Endothelial cell of umbilical vein (primary cell): ENCODE results near the gene NRXN3. TPM values are rescaled to one million over a fixed set of nuclear protein-coding genes. Genes with fewer than 3 reads are reported as not detected.

Source experiments
- BruUV-seq: library from RNA; stranded (reverse); fragments of 400-500 nt; replicated peaks from 2 replicates; lab custom pipeline; 2021; lab: Mats Ljungman, UMichigan
- CTCF ChIA-PET: fragments of 300-600, 350-600 bp; sonication (Branson Sonifier 250); formaldehyde crosslinking; loops from one replicate; lab custom pipeline; 2021; ENCODE audit warnings: antibody characterized with exemption, inconsistent platforms; lab: Charles Lee
- POLR2A ChIA-PET: fragments of 300-600, 350-600 bp; sonication (Branson Sonifier 250); formaldehyde crosslinking; loops from one replicate; lab custom pipeline; 2021; ENCODE audit warnings: antibody characterized with exemption, inconsistent platforms; lab: Charles Lee
- DNase-seq: peaks from one replicate; pipeline ENCODE4 v3.0.0-alpha.2; 2011; ENCODE audit warnings: low read depth, low spot score
- FAIRE-seq: peaks from 2 replicates; lab custom pipeline; 2011; peaks lifted over from hg19 to GRCh38; lab: Jason Lieb, UNC
- H2AFZ ChIP-seq: 2 replicates; pipeline ENCODE4 v1.6.0; 2012; ENCODE audit warnings: low read depth, low read length, control low read depth, inconsistent platforms
- H3K27ac ChIP-seq: 2 replicates; pipeline ENCODE4 v1.5.1; 2011; ENCODE audit warnings: low read depth, mild to moderate bottlenecking, control low read depth, low read length, moderate library complexity; ENCODE audit not compliant: insufficient read depth
- H3K27me3 ChIP-seq, 2 experiments: 2 replicates each; pipeline versions ENCODE4 v1.6.0 to v1.6.1; 2011; ENCODE audit warnings: low read length in 2 of 2, mixed read lengths in 1 of 2; ENCODE audit not compliant: control insufficient read depth in 2 of 2, insufficient read depth in 2 of 2
- H3K36me3 ChIP-seq, 2 experiments: 2 replicates in 1 of 2; 3 replicates in 1 of 2; pipeline ENCODE4 v1.5.1; 2011; ENCODE audit warnings: low read length in 2 of 2, mild to moderate bottlenecking in 1 of 2, moderate library complexity in 1 of 2; ENCODE audit not compliant: control insufficient read depth in 2 of 2, insufficient read depth in 2 of 2; ENCODE audit errors: extremely low read depth in 1 of 2
- H3K4me1 ChIP-seq: 3 replicates; pipeline ENCODE4 v1.5.1; 2011; ENCODE audit warnings: mild to moderate bottlenecking, low read length; ENCODE audit not compliant: control insufficient read depth, insufficient read depth; ENCODE audit errors: extremely low read depth
- H3K4me2 ChIP-seq: 2 replicates; pipeline ENCODE4 v1.6.1; 2011; ENCODE audit warnings: low read length, control low read depth, mixed read lengths; ENCODE audit not compliant: insufficient read depth
- H3K4me3 ChIP-seq, 3 experiments: fragments of 200-600 bp in 1 of 3; sonication (generic), shearing (Covaris generic) in 1 of 3; replicated peaks in 1 of 3; 2 replicates each; pipeline ENCODE4 v1.5.1; 2011 to 2016; ENCODE audit warnings: control low read depth in 3 of 3, low read length in 3 of 3, mild to moderate bottlenecking in 2 of 3, inconsistent platforms in 1 of 3, low read depth in 1 of 3, moderate library complexity in 1 of 3; ENCODE audit not compliant: insufficient read depth in 1 of 3
- H3K79me2 ChIP-seq: 2 replicates; pipeline ENCODE4 v1.6.0; 2012; ENCODE audit warnings: low read length, inconsistent platforms; ENCODE audit not compliant: control insufficient read depth, insufficient read depth
- H3K9ac ChIP-seq: replicated peaks from 2 replicates; pipeline ENCODE3; 2011; ENCODE audit warnings: low read length, control low read depth; ENCODE audit not compliant: insufficient read depth; ENCODE audit errors: extremely low read depth
- H3K9me1 ChIP-seq: replicated peaks from 3 replicates; pipeline ENCODE4 v1.6.0; 2011; ENCODE audit warnings: mild to moderate bottlenecking, low read length; ENCODE audit not compliant: control insufficient read depth, insufficient read depth; ENCODE audit errors: extremely low read depth
- H3K9me3 ChIP-seq: replicated peaks from 2 replicates; pipeline ENCODE4 v1.5.1; 2012; ENCODE audit warnings: low read length, inconsistent platforms; ENCODE audit not compliant: control insufficient read depth, insufficient read depth
- H4K20me1 ChIP-seq: replicated peaks from 2 replicates; pipeline ENCODE3; 2011; ENCODE audit warnings: mild to moderate bottlenecking, low read length; ENCODE audit not compliant: control insufficient read depth, insufficient read depth; ENCODE audit errors: extremely low read depth
- EZH2 ChIP-seq: IDR thresholded peaks from 2 replicates; pipeline ENCODE4 v1.6.1; 2012; ENCODE audit warnings: borderline replicate concordance, low read depth, mild to moderate bottlenecking, moderate library complexity, low read length, inconsistent platforms; ENCODE audit not compliant: severe bottlenecking
- FOS ChIP-seq: IDR thresholded peaks from 2 replicates; pipeline ENCODE4 v1.6.1; 2011; ENCODE audit warnings: mild to moderate bottlenecking, low read length, moderate library complexity, borderline replicate concordance; ENCODE audit not compliant: insufficient read depth
- GATA2 ChIP-seq: IDR thresholded peaks from 2 replicates; pipeline ENCODE4 v1.7.0; 2011; ENCODE audit warnings: low read depth, mild to moderate bottlenecking, moderate library complexity, mixed read lengths, low read length; ENCODE audit not compliant: insufficient read length, insufficient read depth
- JUN ChIP-seq: IDR thresholded peaks from 2 replicates; pipeline ENCODE4 v1.6.1; 2011; ENCODE audit warnings: borderline replicate concordance, low read depth; ENCODE audit not compliant: insufficient read length, insufficient read depth
- MYC ChIP-seq: IDR thresholded peaks from one replicate; pipeline ENCODE4 v1.6.1; 2011; ENCODE audit warnings: mild to moderate bottlenecking, low read depth, low read length
- POLR2A ChIP-seq: IDR thresholded peaks from 2 replicates; pipeline ENCODE4 v1.6.1; 2012; ENCODE audit warnings: low read depth, mild to moderate bottlenecking, control low read depth, low read length
- POLR2AphosphoS5 ChIP-seq: IDR thresholded peaks from 2 replicates; pipeline ENCODE4 v1.6.1; 2012; ENCODE audit warnings: low read depth, mild to moderate bottlenecking, control low read depth, low read length, moderate library complexity; ENCODE audit not compliant: insufficient read depth
- dilution Hi-C: fragments of 300-500 bp; cut with MboI; formaldehyde crosslinking; loops from one replicate; pipeline ENCODE4 v1.15.0; 2019; ENCODE audit warnings: low sequenced_read_pairs; ENCODE audit not compliant: extremely low pct_ligation_motif_present
- intact Hi-C: fragments of 100-400 bp; cut with micrococcal nuclease; formaldehyde crosslinking; loops from one replicate; pipeline ENCODE4 v1.10.0; 2022
- polyA plus RNA-seq, 4 experiments: library from polyadenylated mRNA; depleted of rRNA in 3 of 4; stranded (reverse) in 3 of 4; unstranded in 1 of 4; fragments of >200 nt; gene quantifications; 2 replicates each; pipeline versions ENCODE4 v1.2.1 to v1.2.3, GENCODE V29; 2011 to 2012; ENCODE audit warnings: missing spikeins in 1 of 4
- total RNA-seq: library from RNA; stranded (reverse); gene quantifications from 2 replicates; pipeline ENCODE4 v1.2.3, GENCODE V29; 2021
- TF ChIP-seq, protein P1 (sequence below), 2 donors: IDR thresholded peaks; 1 replicate in 1 of 2; 2 replicates in 1 of 2; pipeline ENCODE4 v1.5.1; 2011; ENCODE audit warnings: low read length in 2 of 2, mild to moderate bottlenecking in 2 of 2, moderate library complexity in 2 of 2, control low read depth in 1 of 2, inconsistent platforms in 1 of 2, low read depth in 1 of 2; ENCODE audit not compliant: insufficient read depth in 1 of 2; ENCODE audit errors: extremely low read depth in 1 of 2
- TF ChIP-seq, protein P2 (sequence below): IDR thresholded peaks from 2 replicates; pipeline ENCODE4 v1.6.1; 2011; ENCODE audit not compliant: insufficient read depth, insufficient read length

The NRXN3 gene
- total and polyA plus RNA-seq, 2 donors (not counting 3 experiments of a cell fraction or from before 2014, with no cell fraction given), result 0.72 to 4.2 TPM

DNA sequence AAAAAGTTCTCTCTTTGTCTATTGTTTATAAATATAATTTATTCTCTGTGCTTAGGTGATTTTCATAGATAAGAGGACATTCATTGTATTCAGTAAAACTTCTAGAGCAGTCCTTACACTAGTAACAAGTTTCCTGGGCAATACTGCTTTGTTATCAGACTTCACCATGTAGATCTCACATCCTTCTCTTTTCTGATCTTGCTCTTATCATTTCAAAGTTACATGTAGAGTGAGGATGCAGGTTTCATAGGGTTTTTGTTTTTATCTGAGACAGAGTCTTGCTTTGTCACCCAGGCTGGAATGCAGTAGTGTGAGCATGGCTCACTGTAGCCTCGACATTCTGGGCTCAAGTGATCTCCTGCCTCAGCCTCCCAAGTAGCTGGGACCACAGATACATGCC lies 1251.6 kb downstream of the NRXN3 start:
- Histone ChIP-seq H3K27me3 (no peaks in the 10 kb centered on the region), H3K4me2 (no peak overlapping the region), H3K4me1 (peaks cover 5% of the 10 kb centered on the region), H3K9me1 (no peaks in the 10 kb centered on the region), H2AFZ (no peak overlapping the region), H3K9ac (no peak overlapping the region), H3K36me3 (no peaks in the 10 kb centered on the region), H3K79me2 (no peaks in the 10 kb centered on the region), H3K4me3 (no peak overlapping the region), H3K9me3 (no peaks in the 10 kb centered on the region), H3K27ac (no peak overlapping the region), H4K20me1 (no peaks in the 10 kb centered on the region)
- DNase-seq (no peak), FAIRE-seq (no peak)
- TF ChIP-seq JUN (no peak), POLR2A (no peak), MYC (no peak), POLR2AphosphoS5 (no peak), GATA2 (no peak), EZH2 (no peak), FOS (no peak)
- TF ChIP-seq, protein P1, sequence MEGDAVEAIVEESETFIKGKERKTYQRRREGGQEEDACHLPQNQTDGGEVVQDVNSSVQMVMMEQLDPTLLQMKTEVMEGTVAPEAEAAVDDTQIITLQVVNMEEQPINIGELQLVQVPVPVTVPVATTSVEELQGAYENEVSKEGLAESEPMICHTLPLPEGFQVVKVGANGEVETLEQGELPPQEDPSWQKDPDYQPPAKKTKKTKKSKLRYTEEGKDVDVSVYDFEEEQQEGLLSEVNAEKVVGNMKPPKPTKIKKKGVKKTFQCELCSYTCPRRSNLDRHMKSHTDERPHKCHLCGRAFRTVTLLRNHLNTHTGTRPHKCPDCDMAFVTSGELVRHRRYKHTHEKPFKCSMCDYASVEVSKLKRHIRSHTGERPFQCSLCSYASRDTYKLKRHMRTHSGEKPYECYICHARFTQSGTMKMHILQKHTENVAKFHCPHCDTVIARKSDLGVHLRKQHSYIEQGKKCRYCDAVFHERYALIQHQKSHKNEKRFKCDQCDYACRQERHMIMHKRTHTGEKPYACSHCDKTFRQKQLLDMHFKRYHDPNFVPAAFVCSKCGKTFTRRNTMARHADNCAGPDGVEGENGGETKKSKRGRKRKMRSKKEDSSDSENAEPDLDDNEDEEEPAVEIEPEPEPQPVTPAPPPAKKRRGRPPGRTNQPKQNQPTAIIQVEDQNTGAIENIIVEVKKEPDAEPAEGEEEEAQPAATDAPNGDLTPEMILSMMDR (IDR thresholded peaks at IDR 0.05; ENCODE audit: extremely low read depth in 1 of 2, insufficient read depth in 1 of 2, low read depth in 1 of 2, low read length in 2 of 2), result no peak
- TF ChIP-seq, protein P2, sequence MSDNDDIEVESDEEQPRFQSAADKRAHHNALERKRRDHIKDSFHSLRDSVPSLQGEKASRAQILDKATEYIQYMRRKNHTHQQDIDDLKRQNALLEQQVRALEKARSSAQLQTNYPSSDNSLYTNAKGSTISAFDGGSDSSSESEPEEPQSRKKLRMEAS, result no peak
- ChIA-PET POLR2A (no interaction called here), CTCF (interaction anchor here (0.6 kb wide), 1 partner anchor 488 kb away, joined by 3 read pairs; no protein-coding TSS in a partner anchor)
- dilution Hi-C loops (no loop called here), intact Hi-C loops (no loop called here)
- no TSS peak for BruUV-seq
